Vein endothelial cell (primary cell): ENCODE measurements around the gene CDH16. TPM values are rescaled to one million over a fixed set of nuclear protein-coding genes. Genes with fewer than 3 reads are reported as not detected.

Experiments used
- total RNA-seq: library from RNA; depleted of rRNA; stranded (reverse); fragments of >200 nt; gene quantifications from 2 replicates; pipeline ENCODE4 v1.2.3, GENCODE V29; 2012

CDH16 gene, protein sequence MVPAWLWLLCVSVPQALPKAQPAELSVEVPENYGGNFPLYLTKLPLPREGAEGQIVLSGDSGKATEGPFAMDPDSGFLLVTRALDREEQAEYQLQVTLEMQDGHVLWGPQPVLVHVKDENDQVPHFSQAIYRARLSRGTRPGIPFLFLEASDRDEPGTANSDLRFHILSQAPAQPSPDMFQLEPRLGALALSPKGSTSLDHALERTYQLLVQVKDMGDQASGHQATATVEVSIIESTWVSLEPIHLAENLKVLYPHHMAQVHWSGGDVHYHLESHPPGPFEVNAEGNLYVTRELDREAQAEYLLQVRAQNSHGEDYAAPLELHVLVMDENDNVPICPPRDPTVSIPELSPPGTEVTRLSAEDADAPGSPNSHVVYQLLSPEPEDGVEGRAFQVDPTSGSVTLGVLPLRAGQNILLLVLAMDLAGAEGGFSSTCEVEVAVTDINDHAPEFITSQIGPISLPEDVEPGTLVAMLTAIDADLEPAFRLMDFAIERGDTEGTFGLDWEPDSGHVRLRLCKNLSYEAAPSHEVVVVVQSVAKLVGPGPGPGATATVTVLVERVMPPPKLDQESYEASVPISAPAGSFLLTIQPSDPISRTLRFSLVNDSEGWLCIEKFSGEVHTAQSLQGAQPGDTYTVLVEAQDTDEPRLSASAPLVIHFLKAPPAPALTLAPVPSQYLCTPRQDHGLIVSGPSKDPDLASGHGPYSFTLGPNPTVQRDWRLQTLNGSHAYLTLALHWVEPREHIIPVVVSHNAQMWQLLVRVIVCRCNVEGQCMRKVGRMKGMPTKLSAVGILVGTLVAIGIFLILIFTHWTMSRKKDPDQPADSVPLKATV
- not detected in 2 replicates for total RNA-seq

DNA sequence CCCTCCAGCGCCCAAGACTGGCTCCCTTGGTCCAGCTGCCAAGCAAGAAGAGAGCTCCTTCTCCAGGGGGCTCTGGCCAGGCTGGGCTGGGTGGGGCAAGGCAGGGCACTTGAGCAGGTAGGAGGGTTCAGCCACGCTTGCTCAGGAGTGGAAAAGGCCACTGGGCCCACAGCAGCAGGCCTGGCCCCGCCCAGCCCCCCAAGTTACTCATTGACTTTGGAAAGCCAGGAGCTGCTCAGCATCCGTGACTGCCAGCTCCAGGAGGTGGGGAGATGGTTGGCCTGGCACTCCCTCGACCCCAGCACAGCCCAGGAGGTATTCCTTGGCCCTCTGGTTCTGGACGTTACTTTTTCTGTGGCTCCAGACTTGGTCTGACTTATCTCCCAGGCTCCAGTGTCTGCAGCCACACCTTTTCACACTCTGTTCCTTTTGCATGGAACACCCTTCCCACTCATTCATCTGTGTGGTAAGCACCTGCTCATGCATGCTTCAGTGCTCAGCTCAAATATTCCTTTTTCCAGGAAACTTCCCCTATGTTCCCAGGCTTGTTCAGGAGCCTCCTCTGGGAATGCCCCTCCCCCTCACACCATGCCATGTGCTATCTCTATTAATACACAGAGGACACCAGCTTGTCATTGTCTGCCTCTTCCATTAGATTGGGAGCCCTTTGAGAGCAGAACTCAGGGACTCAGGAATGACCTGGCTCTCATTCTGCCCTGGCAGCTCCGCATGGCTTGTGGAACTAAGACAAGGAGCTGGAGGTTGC is at the start of gene CDH16:
Gene CDH16 (minus strand): TSS at position 83 of the 766 bp plus-strand sequence. CDS start 820 bp downstream, outside the sequence.

DNA sequence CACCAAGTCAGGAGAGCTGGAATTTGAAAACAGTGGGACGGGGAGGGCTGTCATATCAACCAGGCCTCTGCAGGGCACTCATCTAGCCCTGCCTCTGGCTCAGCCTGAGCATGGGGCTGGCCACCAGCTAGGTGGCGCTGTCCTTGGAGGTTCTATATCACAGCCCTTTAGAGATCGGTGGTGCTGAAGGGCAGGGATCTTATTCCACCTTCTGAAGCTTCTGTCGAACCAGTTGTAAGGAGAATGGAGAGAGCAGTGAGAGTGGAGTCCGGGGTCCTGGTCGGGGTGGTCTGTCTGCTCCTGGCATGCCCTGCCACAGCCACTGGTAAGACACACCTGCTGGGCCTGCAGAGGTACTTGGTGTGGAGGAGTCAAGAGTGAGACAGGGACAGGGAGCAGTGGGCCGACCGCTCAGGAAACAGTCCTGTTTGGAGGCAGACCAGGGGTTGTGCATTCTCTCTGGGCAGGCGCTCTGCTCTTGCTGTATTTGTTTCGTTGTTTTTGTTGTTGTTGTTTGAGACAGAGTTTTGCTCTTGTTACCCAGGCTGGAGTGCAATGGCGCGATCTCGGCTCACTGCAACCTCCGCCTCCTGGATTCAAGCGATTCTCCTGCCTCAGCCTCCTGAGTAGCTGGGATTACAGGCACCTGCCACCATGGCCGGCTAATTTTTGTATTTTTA is 42.5 kb upstream of the CDH16 start, which contains the start of gene CES3:
Gene CES3 (plus strand): TSS at position 202 of the 680 bp plus-strand sequence. CDS start 42 bp downstream, at position 244.

GRCh38 chr16:66935314-66936011 is 16.8 kb upstream of the CDH16 start, which contains the start of gene CES2:
CES2 (plus strand) TSS chr16:66935516; CDS start chr16:66935636, 120 bp downstream.

GRCh38 chr16:66934138-66934838 is 15.6 kb upstream of the CDH16 start, which contains the start of gene CIAO2B:
CIAO2B (minus strand) TSS chr16:66934402; CDS start chr16:66934364, 38 bp downstream.

GRCh38 chr16:66925322-66925840 is 6.7 kb upstream of the CDH16 start, which contains the start of gene RRAD:
RRAD (minus strand) TSS chr16:66925535; CDS start chr16:66925179, 356 bp downstream.

DNA sequence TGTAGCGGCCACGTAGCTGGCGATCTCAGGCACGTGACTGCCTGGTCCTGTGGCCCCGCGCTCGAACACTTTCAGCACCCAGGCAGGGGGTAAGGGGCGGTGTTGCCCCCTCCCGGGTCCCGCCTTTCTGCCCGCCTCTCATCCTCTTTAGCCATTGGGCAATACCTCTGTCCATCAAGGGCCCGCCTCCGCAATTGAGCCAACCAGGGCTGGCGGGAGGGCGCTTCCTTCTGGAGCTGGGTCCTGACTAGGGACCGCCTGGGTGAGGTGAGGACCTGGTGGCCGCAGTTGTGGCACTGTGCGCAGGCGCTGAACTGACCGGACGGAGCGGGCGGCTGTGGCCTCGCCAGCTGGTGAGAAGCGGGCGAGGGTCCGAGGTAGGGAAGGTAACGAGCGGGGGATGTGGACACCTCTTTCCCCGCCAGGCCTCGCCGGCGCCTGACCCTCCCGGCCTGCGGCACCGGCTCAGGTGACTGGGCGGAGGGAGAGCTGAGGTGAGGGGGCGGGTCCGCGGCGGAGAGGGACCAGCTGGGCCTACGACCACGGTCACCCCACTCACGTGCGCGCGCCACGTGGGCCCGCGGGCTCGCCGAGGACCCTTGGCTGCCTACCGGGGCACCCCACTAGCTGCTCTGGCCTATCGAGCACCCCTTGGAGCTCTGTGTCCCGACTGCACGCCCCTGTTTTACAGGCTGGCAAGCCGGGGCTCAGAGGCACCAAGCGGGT is 38.2 kb downstream of the CDH16 start, which contains the start of gene PDP2:
Gene PDP2 (plus strand): TSS at position 228 of the 726 bp plus-strand sequence. CDS start 3,770 bp downstream, outside the sequence.

Other genes starting within 250 kb of the CDH16 start
- 13.0 and 16.0 TPM in 2 replicates for gene CMTM4, start 222.1 kb downstream of the CDH16 start, total RNA-seq
- gene DYNC1LI2, start 167.3 kb downstream of the CDH16 start, total RNA-seq: 151 and 204 TPM in 2 replicates
- 0.10 TPM in 1 of 2 replicates, not detected in the other for gene TERB1, start 117.3 kb downstream of the CDH16 start, total RNA-seq
- gene NAE1, start 87.9 kb downstream of the CDH16 start, total RNA-seq: 51.9 and 66.2 TPM in 2 replicates
- gene CA7, start 74.5 kb downstream of the CDH16 start, total RNA-seq: not detected in 2 replicates
- 8.2 and 12.2 TPM in 2 replicates for gene PDP2, start 38.4 kb downstream of the CDH16 start, total RNA-seq
- gene RRAD, start 6.7 kb upstream of the CDH16 start, total RNA-seq: under 0.01 and 0.19 TPM in 2 replicates
- gene CIAO2B, start 15.5 kb upstream of the CDH16 start, total RNA-seq: 109 and 131 TPM in 2 replicates
- 28.5 and 30.4 TPM in 2 replicates for gene CES2, start 16.6 kb upstream of the CDH16 start, total RNA-seq
- gene CES3, start 42.4 kb upstream of the CDH16 start, total RNA-seq: not detected in 2 replicates
- 1.9 and 2.0 TPM in 2 replicates for gene CES4A, start 69.7 kb upstream of the CDH16 start, total RNA-seq
- gene CBFB, start 110.3 kb upstream of the CDH16 start, total RNA-seq: 78.1 and 101 TPM in 2 replicates
- 14.7 and 15.3 TPM in 2 replicates for gene PHAF1, start 191.1 kb upstream of the CDH16 start, total RNA-seq
- 2.3 and 2.4 TPM in 2 replicates for gene B3GNT9, start 232.1 kb upstream of the CDH16 start, total RNA-seq
- 11.9 and 16.0 TPM in 2 replicates for gene TRADD, start 241.0 kb upstream of the CDH16 start, total RNA-seq
- gene FBXL8, start 241.1 kb upstream of the CDH16 start, total RNA-seq: 7.1 and 9.5 TPM in 2 replicates
- 1.3 and 1.6 TPM in 2 replicates for gene HSF4, start 245.9 kb upstream of the CDH16 start, total RNA-seq